DMS114 treated with DMSO at 0.1 percent for 48 hours (cell line): Measurements from ENCODE around the gene ADRB2.
A peak's percentile ranks its signal among the peaks of the same experiment; 100 is the strongest.
"Not testable (repeated sequence)": the region's sequence is repeated elsewhere in the genome, so short reads cannot be mapped to it uniquely, and the experiment has no call there.

ENCODE experiments used
- DNase-seq: peaks from one replicate; lab custom pipeline; 2025; ENCODE audit not compliant: unreplicated experiment; lab: John Stamatoyannopoulos, UW

Gene ADRB2

GRCh38 chr5:148826053-148826738 is at the start of gene ADRB2:
Gene ADRB2, plus strand, starts transcription at chr5:148826611. Its CDS starts 221 bp downstream, at chr5:148826832.
- peak; percentile 67 for DNase-seq

GRCh38 chr5:148776780-148777179 is 49.6 kb upstream of the ADRB2 start:
- no peak for DNase-seq

GRCh38 chr5:148778882-148779281 is 47.5 kb upstream of the ADRB2 start:
- DNase-seq, result no peak

DNA sequence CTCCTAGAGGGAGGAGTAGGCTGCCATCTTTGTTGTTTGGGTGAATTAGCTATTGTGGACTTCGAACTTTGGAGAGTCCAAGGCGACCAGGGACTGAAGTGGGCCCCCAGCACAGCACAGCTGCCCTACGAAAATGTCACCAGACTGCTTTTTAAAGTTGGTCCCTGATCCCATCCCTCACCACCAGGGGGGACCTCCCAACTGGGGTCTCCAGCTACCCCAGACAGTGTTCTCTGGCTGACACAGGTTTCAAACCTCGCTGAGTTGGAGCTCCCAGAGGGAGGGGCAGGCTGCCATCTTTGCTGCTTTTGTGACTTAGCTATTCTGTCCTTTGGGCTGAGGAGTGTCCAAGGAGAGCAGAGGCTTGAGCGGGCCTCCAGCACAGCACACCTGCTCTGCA is 45.7 kb upstream of the ADRB2 start:
- no peak for DNase-seq

DNA sequence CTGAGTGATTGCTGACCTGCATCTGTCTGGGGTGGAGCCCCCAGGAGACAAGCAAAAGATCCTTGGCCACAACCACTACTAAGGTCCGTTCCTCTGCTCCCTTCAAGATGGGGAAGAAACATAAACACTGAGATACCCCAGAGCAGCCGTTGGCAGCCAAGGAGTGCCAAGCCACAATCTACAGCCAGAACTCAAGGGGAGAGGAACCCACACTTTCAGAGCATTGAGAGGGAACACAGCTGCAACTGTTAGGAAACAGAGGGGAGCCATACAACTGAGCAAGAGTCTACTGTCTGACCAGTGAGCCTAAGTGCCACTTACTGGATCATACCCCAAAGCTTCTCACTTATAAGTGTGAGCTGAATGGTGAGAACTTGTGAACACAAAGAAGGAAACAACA is 44.6 kb upstream of the ADRB2 start:
- no peak for DNase-seq

- no peak for DNase-seq
Measured at GRCh38 chr5:148785223-148785622, 41.2 kb upstream of the ADRB2 start.

- no peak for DNase-seq
Measured at GRCh38 chr5:148786456-148786855, 40.0 kb upstream of the ADRB2 start.

DNA sequence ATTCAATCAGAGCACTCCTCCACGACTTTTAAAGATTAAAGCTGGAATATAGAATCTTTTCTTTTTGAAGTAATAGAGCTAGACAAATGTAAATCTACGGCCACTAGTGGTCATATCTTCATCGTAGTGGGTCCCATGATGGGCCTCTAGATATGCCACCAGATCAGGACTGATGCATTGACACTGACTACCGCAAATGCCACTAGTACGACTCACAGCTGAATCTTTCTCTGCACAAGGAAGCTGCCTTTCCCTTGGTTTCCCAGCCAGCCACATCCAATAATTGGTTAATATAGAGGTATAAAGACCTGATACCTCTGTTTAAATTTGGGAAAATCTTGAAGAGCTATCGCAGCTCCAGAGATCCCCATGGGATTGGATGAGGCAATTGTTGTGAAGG is 37.8 kb upstream of the ADRB2 start:
- DNase-seq, result no peak

DNA sequence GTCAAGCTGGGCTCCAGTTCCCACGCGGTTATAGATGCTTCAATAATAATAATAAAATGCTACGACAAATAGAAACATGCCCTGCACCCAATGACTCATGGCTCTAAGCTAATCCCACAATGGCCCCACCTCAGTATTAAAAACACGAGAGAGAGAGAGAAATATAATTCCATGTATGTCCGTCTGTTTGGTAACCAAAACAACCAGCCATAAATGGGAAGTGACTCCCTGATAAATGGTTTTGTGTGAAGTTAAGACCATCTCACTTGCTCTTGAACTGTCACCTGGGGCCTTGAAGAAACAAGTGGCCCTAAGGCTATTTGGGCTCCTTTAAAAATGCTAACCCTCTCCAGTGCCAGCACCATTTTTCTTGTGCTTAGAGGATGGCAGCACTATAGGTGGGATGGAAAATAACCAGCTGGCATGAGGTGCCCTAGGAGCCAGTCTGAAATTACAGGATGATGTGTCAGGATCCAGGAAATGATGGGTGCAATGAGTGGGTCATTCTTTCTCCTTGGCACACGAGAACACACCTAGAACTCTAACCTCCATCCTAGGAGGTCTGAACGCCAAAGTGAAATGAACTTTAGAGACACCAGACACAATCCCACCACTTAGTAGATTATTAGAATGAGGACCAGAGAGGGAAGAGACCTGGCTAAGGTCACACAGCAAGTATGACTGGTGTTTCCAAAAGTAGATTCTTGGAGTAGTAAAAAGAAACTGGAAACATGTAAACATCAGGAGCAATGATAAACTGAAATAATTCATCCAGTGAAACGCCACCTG is 35.7 kb upstream of the ADRB2 start:
- no peak for DNase-seq

GRCh38 chr5:148791334-148791667 is 35.1 kb upstream of the ADRB2 start:
- DNase-seq, result no peak

DNA sequence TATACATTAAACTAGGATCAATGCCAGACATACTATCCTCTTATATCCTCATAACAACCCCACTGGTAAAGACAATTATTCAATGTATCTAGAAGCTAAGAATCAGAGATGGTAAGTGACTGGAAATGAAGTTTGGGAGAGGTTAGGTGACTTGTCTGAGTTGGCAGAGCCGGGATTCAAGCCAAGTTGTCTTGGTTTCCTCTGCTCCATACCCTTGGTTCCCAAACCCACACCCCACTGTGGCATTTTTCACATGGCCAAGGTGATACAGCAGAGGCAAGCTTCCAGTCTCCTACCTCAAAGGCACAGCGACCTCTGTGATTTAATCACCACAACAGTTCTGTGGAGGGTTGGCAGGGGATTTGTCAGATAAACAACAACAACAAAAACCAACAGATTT is 34.7 kb upstream of the ADRB2 start:
- DNase-seq, result no peak

DNA sequence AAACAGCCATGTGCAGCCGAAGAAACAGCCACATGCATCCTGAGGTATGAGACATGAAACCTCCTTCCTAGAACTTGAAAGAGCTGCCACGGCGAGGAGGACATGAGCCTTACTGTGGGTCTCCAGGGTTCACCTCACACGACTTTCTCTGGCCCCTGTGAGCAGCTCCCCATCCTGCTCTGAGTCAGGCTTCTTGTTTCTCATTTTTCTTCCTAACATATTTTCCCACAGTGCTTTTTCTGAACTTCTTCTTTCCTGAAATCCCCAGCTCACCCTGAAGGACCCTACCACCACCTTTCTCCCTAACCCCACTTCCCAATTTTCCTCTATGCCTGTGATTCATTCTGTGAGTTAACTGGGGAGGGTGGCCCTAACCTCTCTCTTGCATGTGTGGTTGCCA is 33.7 kb upstream of the ADRB2 start:
- no peak for DNase-seq

DNA sequence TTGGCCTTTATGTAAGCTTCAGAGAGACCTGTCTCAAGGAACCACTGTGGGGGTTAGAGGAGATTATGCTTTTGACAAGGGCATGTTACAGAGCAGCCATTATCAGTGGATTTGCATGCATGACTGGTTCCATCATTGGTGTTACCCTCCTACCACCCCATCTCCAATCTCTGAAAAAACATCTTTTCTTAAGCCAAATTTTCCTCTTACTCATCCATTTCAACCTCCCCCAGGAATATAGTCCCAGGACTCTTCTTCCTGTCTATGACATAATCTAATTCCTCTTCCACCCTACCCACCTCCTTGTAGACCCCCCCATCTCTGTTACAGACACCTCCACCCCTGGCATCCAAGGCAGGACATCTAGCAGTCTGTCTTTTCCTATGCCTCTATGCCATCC is 33.1 kb upstream of the ADRB2 start:
- no peak for DNase-seq

DNA sequence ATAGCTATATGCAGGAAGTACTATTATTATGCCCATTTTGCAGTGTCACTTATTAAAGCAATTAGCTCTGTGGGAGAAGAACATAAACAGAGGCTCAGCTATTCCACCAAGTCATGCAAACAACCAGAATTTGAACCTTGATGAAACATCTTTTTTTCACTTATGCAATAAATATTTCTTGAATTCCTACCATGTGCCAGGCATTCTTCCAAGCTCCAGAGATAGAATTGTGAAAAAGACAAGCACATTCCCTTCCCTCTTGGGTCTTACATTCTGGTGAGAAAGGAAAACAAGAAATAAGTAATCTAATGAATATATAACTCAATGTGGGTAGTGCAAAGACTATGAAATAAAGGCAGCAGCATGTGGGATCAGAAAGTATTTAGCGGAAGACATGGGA is 32.1 kb upstream of the ADRB2 start:
- DNase-seq, result no peak

GRCh38 chr5:148794729-148795561 is 31.5 kb upstream of the ADRB2 start:
- DNase-seq, result no peak

DNA sequence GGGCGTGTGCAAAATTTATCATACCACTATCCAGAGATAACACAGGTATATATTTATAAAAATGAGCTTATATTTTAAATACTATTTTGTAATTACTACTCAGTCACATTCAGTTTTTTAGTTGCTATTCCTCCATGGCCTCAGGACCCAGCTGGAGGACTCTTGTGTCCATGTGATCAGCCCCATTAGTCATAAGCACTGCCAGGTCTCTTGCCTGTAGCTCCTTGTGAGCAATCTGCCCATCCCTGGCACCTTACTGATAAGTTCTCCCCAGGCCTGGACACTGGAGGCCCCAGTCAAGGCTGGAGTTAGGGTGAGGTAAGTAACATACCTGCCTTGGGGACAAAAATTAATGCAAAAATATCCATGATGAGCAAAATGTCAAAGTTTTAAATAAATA is 29.5 kb upstream of the ADRB2 start:
- DNase-seq, result no peak

DNA sequence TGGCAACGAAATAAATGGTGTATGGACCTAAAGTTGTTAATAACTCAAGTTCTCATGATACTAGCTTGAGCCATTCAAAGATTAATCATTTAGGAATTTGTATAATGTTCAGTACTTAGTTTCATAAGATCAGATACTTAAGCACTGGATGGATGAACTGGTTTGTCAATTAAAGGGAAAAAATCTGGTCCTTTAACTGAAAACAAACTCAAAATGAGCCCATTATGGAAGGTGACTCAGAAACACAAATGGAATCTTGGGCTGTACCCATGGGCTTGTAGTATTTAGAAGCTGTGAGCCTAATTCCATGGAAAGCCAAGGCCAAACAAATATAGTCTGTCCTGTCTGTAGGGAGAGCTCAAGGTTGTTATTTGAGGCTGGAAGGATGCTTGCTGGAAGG is 27.6 kb upstream of the ADRB2 start:
- DNase-seq, result no peak

DNA sequence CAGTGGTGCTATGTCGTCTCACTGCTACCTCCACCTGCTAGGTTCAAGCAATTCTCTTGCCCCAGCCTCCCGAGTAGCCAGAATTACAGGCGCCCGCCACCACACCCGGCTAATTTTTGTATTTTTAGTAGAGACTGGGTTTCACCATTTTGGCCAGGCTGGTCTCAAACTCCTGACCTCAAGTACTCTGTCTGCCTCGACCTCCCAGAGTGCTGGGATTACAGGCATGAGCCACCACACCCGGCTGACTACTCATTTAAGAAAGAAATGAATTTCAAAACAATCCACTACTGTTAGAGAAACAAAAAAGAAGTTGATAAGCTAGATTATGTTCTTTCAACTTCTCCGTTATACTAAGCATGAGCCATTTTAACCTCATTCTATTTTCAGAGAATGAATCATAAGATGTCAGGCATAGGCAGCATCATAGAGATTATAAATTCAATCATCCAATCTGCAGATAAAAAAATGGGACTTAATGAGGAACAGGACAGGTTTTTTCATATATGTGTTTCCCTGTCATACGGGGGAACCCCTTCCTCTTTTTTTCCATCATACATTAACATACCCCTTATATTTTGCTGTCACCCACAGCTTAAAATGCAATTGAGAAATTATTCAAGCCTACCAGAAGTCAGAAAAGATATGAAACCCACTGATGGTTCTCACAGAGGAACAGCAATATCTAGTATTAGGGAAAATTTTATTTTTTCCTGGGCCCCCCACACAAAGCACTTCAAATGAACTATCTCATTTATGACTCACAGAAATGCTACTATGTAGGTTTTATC is 26.5 kb upstream of the ADRB2 start:
- DNase-seq, result no peak

DNA sequence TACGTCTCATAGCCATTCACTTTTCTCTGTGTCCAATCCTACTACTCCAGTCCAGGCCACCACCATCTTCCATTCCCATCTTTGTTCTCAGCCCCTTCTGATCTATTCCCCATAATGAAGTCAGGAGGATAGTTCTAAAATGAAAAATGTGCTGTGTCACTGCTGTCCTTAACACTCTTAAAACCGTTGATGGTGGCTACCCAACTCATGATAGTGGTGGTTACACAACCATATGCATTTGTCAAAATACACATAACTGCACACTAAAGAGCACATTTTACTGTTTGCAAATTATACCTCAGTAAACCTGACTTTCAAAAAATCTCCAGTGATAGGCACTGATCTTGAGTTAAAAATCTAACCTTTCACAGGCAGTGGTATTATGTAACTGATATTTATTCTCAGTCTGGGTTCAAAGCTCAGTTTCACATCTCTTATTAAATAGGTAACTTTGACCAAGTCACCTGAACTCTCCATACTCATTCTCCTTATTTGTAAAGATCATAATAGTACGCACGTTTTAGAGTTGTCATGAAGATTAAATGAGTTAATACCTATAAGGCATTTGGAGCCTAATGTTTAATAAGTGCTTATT is 24.6 kb upstream of the ADRB2 start:
- no peak for DNase-seq

GRCh38 chr5:148803451-148803850 is 23.0 kb upstream of the ADRB2 start:
- not testable (repeated sequence) for DNase-seq

DNA sequence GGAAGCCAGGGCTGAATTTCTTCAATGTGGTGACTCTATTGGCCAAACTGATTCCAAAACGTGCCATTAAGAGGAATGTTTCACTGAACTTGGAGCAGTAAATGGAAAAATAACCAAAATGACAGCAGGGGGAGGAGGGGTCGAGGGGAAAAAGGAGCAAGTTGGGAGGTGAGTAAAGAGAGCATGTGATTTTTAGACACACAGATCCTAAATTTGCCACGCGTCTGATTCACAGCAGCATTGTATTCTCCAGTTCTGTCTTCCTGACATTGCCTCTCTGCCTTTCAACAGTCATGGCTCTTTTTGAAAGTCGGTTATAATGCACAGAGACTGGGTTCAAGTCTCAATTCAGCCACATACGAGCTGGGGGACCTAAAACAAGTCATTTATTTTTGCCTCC is 22.0 kb upstream of the ADRB2 start:
- no peak for DNase-seq
